HG03571 (cell line): ENCODE results near the gene MKNK1.

Experiments
- ATAC-seq: cut with Tn5 transposase; IDR thresholded peaks from one replicate; pipeline ENCODE4 v1.9.1; 2021; ENCODE audit not compliant: unreplicated experiment

Gene MKNK1

GRCh38 chr1:46525253-46525983 lies 78.7 kb downstream of the MKNK1 start:
- no peak for ATAC-seq

GRCh38 chr1:46524843-46525242 lies 79.2 kb downstream of the MKNK1 start:
- ATAC-seq: no peak

DNA sequence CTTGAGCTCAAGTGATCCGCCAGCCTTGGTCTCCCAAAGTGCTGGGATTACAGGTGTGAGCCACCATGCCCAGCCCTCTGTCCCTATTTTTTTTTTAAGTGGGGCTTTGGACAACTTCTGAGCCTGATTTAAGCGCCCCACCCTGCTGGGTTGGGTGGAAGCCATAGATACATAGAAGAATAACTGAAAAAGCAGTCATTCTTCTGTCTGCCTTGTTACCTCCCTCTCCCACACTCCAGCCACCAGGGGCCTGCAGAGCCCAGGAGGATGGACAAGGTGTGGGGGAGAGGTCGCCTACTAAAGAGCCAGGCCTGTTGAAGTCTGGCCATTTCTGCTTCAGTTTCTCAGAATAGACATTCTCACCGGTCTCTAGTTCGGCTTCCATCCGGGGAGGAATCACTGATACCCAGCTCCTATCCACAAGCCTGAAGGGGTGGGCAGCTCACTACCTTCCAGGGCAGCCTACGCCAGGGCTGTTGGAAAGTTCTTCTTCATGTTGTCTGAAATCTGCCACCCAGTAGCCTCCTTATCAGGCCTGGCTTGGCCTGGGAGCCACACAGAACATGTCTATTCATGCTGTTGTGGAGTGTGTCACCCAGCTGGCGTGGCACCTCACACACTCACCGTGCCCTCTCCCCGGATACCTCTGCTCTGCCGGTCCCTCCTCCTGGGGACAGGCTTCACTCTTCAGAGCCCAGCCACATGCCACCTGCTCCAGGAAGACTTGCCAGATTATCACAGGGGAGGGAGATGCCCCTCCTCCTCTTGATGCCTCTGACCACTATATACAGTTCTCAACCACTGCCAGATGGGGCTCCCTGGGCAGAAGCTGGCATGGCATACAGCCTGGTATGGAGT lies 80.3 kb downstream of the MKNK1 start:
- no peak for ATAC-seq

GRCh38 chr1:46522969-46523320 lies 81.1 kb downstream of the MKNK1 start:
- ATAC-seq: no peak

DNA sequence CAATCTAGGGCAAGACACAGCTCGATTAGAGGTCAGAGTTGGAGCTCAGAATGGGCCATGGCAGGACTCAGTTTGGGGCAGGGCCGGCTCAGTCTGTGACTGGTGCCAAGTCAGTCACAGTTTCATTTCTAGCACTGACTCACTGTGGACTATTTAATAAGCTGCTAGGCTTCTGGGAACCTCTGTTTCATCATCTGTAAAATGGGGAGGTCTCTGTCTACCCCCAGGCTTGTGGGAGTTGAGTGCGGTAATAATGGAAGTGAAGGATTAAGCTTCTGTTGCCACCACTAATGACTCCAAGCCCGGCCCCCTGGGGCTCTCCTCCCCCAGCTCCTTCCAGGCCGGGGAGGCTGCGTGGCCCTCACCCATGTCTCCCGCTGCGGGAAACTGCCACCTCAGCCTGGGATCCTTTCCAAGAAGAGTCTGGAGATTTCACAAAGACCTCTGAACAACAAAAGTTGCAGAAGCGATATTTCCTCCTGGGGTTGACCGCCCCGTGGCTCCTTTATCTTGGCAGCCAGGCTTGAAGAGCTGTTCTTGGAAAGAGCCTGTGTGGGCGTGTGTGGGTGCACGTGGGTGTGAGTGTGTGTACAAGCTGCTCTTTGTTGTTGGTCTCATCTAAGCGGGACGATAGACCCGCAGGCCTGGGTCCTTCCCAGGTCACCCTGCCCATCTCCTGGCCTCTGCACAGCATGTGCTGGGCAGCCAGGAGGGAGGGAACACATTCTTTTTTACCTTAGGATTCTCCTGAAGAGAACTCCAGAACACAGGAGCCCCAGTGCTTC lies 81.7 kb downstream of the MKNK1 start:
- no peak for ATAC-seq

DNA sequence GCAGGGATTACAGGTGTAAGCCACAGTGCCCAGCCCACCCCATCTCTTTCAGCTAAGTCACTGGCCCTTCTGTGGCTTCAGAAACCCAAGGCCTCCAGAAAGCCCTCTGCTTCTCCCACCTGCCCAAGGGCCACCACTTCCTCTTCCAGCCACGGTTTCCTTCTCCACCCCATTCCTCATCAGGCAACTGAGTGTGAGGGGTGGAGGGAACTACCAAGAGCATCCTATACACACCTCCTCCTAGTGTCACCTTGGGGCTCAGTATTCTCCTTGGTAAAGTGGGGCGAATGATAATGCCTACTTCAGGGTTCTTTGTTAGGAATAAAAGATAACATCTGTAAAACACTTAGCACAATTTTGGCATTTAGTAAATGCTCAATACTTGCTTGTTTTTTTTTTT lies 82.7 kb downstream of the MKNK1 start:
- ATAC-seq: no peak

GRCh38 chr1:46520063-46520911 lies 83.8 kb downstream of the MKNK1 start:
- ATAC-seq: no peak

DNA sequence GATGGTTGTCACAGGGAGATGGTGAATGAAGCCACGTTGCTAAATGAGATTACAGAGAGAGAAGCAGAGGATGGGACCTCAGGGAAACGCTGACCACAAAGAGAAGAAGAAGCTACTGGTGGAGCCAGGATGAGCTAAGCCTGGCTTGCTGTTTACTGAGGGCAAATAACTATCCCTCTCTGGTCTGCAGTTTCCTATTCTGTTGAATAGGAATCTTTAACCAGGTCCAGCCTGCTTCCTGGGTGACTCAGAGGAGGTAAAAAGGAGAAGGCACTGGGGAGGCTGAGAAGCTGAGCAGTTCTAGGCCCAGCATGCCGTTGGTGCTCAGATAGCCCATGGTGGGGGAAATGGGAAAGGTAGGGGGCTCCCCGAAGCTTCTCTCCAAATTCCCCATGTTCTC lies 84.9 kb downstream of the MKNK1 start:
- no peak for ATAC-seq

DNA sequence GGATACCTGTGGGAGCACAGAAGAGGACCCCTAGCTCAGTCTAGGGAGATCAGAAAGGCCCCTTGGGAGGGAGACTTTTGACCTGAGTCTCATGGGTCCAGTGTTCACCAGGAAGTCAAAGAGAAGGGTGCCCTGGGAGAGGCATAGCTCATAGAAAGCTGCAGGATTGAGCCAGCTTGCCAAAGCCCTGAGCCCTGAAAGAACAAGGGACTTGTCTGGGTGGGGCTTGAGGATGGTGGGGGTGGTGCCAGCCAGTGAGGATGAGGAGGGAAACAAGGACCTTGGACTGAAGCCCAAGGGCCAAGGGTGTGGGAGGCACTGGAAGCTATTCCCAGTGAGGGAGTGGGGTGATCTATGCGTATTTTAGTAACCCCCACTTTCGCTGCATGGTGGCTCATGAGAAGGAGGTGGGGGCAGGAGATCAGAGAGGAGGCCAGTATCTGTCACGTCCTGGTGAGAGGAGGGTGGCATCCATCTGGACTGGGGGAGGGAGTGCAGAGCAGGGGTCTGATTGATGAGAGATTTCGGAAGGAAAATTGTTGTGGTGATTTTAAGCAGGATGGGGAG lies 86.1 kb downstream of the MKNK1 start:
- ATAC-seq: no peak

DNA sequence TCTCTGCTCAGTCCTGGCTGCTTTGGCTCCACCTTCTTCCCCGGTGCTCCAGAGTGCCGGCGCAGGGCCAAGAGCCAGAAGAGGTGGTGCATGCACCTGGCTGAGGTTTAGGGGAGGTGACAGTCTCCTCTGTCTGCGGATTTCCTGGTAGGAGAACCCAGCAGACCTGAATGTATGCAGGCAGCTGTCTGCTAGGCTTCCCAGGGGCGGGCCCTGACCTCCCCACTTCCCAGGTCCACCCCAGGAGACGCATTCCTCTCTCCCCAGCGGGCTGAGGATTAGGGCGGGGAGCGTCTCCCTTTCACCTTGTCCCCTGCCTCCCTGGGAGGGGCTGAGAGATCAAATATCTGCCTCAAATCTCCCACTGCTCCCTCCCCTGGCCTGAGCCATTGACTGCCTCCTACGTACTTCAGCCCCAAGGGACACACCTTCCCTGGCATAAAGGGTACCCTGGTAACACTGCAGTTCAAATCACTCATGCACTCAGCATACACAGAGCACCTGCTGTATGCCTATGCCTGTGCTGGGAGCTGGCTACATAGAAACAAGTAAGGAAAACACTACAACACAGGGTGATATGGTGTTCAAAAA lies 87.0 kb downstream of the MKNK1 start:
- ATAC-seq: no peak

DNA sequence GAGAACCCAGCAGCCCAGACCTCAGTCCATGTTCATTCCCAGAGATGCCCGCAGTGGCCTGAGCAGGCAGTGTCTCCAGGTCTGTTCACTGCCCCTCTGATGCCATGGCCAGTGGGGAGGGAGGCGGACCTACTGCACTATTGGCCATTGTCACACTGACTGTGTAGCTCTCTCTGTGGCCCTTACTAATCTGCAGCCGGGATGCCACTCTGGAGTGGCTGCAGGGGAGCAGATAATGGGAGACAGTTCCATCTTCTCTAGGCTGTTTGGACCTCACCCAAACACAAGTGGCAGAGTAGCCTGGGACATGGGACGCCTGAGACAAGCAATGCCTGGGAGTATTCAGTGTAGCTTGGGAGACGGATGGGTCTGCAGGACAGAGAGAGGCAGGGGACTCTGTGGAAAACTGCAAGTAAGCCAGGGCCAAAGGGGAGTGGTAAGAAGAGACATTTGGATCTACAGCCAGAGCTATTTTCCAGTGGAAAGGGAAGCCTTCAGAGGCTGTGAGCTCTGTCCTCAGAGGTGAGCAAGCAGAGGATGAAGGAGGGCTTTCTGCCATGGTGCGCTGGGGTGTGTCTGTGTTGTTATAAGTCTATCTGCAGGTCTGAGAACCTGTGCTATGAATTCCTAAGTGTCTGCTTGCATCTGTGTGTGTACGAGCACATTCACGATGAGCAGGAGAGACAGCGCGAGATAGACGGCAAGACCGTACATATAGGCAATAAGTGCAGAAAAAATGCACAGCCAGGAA lies 87.7 kb downstream of the MKNK1 start:
- no peak for ATAC-seq

GRCh38 chr1:46515576-46515975 lies 88.5 kb downstream of the MKNK1 start:
- ATAC-seq: no peak

DNA sequence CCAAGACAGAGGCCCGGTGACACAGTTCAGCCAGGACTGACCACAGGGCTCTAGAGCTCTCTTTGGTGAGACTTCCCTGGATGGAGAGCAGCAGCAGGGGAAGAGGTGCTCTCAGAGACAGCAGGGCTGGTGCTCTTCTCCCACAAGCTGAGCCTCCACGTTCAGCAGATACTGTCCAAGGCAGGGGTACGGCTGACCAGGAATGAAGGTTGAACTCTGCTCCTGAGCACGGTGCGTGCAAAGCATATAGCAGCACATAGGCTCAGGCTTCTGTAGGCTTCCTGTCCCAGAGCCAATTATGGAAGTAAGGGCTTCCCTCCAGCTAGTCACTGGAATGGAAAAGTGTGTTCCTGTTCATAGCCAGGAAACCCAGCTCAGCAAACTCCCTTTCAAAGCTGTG lies 90.5 kb downstream of the MKNK1 start:
- no peak for ATAC-seq

DNA sequence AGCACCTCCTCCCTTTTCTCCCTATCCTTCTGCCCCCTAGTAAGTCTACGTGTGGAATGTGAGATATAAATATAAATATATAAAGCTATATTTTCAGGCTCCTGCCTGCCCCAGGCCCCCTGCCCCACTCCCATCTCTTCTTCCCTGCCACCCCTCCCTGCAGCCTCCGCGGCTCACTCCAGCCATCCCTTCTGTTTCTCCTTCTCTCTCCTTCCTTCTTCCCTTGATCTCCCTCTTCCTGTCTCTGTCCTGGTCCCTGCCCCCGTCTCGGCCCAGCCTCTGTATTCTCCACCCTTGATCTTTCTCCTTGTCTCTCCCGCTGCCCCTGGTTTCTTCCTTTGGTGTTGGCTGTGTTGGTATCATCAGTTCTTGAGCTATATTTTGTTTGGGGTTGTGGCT lies 91.3 kb downstream of the MKNK1 start:
- no peak for ATAC-seq

DNA sequence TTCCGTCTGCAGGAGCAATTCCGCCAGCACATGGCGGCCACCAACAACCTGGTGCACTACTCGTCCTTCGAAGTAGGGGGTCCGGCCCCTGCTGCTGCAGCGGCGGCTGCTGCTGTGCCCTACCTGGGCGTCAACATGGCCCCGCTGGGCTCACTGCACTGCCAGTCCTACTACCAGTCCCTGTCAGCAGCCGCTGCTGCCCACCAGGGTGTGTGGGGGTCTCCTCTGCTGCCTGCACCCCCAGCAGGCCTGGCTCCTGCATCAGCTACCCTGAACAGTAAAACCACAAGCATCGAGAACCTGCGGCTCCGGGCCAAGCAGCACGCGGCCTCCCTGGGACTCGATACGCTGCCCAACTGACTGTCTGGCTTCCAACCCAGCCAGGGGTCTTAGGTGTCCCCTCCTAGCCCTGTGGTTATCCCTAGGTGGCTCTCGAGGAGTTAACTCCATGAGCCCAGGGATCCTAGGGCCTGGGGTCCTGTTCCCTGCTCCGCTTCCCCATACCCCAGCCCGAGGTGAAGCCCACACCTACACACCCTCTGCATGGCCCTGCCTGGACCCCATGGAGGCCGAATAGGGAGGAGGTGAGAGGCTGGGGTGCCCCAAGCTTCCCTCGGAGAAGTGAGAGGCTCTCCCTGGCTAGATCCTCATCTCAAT lies 91.8 kb downstream of the MKNK1 start:
- no peak for ATAC-seq

GRCh38 chr1:46510998-46511365 lies 93.1 kb downstream of the MKNK1 start:
- ATAC-seq: no peak

DNA sequence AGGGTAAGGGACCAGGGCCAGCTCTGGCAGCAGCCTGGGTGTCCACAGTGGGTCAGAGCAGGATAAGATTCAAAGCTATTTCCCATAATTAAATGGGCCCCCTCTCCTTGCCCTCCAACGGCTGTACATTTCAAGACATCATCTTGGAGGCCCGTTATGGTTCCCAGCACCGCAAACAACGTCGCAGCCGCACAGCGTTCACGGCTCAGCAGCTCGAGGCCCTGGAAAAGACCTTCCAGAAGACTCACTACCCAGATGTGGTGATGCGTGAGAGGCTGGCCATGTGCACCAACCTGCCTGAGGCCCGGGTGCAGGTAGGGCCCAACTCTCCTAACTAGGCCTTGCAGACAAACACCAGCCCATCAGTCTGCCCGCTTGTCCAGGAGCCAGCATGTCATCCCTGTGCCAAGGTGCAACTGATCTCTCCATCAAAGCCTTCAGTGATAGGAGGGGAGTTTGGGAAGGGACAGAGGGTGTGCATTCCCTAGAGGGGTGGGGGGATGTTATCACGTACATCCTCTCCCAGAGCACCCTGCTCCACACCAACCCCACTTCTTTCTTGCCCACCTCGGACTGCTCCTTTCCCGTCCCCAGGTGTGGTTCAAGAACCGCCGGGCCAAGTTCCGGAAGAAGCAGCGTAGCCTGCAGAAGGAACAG lies 93.6 kb downstream of the MKNK1 start:
- ATAC-seq: no peak

DNA sequence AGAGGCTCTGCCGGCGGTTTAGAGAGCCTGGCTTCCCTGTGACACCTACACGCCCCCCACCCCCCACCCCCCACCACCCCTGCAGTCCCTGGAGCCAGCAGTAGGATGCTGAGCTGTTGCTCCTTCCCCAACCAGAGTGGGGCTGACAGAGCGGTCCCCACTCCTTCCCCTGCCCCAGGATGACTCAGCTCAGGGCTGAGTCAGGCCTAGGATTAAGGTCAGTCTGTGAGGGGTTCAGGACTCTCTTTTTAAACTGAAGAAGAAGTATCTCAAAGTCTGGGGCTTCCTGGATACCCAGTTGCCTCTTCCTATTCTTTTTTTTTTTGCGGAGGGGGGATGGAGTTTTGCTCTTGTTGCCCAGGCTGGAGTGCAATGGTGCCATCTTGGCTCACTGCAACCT lies 95.3 kb downstream of the MKNK1 start:
- ATAC-seq: no peak
